ENCODE results near the gene PCDHA11.
A peak's percentile ranks its signal among the peaks of the same experiment; 100 is the strongest.
"Not testable (repeated sequence)": the region's sequence is repeated elsewhere in the genome, so short reads cannot be mapped to it uniquely, and the experiment has no call there.

PCDHA11 gene

DNA sequence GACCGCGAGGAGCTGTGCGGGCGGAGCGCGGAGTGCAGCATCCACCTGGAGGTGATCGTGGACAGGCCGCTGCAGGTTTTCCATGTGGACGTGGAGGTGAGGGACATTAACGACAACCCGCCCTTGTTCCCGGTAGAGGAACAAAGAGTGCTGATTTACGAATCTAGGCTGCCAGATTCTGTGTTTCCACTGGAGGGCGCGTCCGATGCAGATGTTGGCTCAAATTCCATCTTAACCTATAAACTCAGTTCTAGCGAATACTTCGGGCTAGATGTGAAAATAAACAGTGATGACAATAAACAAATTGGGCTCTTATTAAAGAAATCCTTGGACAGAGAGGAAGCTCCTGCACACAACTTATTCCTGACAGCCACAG is 40.4 kb upstream of the PCDHA11 start:
- H3K4me3 ChIP-seq (ENCODE audit: control insufficient read depth, low read depth, low read length): peak overlapping the region; percentile 41
- TF ChIP-seq, protein P1, sequence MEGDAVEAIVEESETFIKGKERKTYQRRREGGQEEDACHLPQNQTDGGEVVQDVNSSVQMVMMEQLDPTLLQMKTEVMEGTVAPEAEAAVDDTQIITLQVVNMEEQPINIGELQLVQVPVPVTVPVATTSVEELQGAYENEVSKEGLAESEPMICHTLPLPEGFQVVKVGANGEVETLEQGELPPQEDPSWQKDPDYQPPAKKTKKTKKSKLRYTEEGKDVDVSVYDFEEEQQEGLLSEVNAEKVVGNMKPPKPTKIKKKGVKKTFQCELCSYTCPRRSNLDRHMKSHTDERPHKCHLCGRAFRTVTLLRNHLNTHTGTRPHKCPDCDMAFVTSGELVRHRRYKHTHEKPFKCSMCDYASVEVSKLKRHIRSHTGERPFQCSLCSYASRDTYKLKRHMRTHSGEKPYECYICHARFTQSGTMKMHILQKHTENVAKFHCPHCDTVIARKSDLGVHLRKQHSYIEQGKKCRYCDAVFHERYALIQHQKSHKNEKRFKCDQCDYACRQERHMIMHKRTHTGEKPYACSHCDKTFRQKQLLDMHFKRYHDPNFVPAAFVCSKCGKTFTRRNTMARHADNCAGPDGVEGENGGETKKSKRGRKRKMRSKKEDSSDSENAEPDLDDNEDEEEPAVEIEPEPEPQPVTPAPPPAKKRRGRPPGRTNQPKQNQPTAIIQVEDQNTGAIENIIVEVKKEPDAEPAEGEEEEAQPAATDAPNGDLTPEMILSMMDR (IDR thresholded peaks at IDR 0.05; ENCODE audit: control insufficient read depth, insufficient read depth, low read depth, low read length, missing control alignments): peak; percentile 32
- no peak for DNase-seq (ENCODE audit: low read depth)

DNA sequence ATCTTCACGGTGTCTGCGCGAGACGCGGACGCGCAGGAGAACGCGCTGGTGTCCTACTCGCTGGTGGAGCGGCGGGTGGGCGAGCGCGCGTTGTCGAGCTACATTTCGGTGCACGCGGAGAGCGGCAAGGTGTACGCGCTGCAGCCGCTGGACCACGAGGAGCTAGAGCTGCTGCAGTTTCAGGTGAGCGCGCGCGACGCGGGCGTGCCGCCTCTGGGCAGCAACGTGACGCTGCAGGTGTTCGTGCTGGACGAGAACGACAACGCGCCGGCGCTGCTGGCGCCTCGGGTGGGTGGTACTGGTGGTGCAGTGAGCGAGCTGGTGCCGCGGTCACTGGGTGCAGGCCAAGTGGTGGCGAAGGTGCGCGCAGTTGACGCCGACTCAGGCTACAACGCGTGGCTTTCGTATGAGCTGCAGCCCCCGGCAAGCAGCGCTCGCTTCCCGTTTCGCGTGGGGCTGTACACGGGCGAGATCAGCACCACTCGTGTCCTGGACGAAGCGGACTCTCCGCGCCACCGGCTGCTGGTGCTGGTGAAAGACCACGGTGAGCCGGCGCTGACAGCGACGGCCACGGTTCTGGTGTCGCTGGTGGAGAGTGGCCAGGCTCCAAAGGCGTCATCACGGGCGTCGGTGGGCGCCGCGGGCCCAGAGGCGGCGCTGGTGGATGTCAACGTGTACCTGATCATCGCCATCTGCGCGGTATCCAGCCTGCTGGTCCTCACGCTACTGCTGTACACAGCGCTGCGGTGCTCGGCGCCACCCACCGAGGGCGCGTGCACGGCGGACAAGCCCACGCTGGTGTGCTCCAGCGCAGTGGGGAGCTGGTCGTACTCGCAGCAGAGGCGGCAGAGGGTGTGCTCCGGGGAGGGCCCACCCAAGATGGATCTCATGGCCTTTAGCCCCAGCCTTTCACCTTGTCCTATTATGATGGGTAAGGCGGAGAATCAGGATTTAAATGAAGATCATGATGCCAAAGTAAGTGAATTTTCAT is 39.0 kb upstream of the PCDHA11 start:
- H3K4me3 ChIP-seq (ENCODE audit: control insufficient read depth, low read depth, low read length); DNase-seq (ENCODE audit: low read depth): not testable (repeated sequence)

DNA sequence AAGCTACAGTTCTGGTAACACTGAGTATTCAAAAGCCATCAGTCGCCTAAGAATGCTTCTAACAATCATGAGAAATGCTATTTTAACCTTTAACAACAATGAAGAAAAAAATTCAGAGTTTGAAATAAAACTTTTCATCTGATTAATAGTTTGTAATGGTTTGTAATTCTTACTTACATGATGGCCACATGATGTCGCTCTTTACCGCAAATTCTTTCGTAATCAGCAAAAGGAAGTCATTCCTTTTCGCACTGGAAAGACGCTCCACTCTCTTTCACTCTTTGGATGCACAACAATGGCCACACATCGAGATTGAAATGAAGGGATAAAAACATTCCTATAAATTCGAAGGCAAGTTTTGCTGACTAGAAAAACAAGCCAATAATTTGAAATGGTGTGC is 34.8 kb upstream of the PCDHA11 start, which contains the start of gene PCDHA7:
Gene PCDHA7, plus strand, starts transcription at position 277 of the 400 bp plus-strand sequence. Its CDS starts 115 bp downstream, at position 392.
- DNase-seq (ENCODE audit: low read depth): no peak
- peak within 1 kb of the TSS; percentile 24 for H3K4me3 ChIP-seq (ENCODE audit: control insufficient read depth, low read depth, low read length)
- TF ChIP-seq, protein P1 (IDR thresholded peaks at IDR 0.05; ENCODE audit: control insufficient read depth, insufficient read depth, low read depth, low read length, missing control alignments): no peak

DNA sequence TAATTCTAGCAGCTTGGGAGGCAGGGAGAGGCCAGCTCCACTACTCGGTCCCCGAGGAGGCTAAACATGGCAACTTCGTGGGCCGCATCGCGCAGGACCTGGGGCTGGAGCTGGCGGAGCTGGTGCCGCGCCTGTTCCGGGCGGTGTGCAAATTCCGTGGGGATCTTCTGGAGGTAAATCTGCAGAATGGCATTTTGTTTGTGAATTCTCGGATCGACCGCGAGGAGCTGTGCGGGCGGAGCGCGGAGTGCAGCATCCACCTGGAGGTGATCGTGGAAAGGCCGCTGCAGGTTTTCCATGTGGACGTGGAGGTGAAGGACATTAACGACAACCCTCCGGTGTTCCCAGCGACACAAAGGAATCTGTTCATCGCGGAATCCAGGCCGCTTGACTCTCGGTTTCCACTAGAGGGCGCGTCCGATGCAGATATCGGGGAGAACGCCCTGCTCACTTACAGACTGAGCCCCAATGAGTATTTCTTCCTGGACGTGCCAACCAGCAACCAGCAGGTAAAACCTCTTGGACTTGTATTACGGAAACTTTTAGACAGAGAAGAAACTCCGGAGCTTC is 34.2 kb upstream of the PCDHA11 start:
- peak overlapping the region; percentile 24 for H3K4me3 ChIP-seq (ENCODE audit: control insufficient read depth, low read depth, low read length)
- not testable (repeated sequence) for DNase-seq (ENCODE audit: low read depth)

DNA sequence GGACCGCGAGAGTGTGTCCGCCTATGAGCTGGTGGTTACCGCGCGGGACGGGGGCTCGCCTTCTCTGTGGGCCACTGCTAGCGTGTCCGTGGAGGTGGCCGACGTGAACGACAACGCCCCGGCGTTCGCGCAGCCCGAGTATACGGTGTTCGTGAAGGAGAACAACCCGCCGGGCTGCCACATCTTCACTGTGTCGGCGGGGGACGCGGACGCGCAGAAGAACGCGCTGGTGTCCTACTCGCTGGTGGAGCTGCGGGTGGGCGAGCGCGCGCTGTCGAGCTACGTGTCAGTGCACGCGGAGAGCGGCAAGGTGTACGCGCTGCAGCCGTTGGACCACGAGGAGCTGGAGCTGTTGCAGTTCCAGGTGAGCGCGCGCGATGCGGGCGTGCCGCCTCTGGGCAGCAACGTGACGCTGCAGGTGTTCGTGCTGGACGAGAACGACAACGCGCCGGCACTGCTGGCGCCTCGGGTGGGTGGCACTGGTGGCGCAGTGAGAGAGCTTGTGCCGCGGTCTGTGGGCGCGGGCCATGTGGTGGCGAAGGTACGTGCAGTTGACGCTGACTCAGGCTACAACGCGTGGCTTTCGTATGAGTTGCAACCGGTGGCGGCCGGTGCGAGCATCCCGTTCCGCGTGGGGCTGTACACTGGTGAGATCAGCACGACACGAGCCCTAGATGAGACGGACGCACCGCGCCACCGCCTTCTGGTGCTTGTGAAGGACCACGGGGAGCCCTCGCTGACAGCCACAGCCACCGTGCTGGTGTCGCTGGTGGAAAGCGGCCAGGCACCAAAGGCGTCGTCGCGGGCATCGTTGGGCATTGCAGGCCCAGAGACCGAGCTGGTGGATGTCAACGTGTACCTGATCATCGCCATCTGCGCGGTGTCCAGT is 32.9 kb upstream of the PCDHA11 start:
- TF ChIP-seq, protein P1 (IDR thresholded peaks at IDR 0.05; ENCODE audit: control insufficient read depth, insufficient read depth, low read depth, low read length, missing control alignments): no peak
- no peak overlapping the region for H3K4me3 ChIP-seq (ENCODE audit: control insufficient read depth, low read depth, low read length)
- DNase-seq (ENCODE audit: low read depth): no peak

DNA sequence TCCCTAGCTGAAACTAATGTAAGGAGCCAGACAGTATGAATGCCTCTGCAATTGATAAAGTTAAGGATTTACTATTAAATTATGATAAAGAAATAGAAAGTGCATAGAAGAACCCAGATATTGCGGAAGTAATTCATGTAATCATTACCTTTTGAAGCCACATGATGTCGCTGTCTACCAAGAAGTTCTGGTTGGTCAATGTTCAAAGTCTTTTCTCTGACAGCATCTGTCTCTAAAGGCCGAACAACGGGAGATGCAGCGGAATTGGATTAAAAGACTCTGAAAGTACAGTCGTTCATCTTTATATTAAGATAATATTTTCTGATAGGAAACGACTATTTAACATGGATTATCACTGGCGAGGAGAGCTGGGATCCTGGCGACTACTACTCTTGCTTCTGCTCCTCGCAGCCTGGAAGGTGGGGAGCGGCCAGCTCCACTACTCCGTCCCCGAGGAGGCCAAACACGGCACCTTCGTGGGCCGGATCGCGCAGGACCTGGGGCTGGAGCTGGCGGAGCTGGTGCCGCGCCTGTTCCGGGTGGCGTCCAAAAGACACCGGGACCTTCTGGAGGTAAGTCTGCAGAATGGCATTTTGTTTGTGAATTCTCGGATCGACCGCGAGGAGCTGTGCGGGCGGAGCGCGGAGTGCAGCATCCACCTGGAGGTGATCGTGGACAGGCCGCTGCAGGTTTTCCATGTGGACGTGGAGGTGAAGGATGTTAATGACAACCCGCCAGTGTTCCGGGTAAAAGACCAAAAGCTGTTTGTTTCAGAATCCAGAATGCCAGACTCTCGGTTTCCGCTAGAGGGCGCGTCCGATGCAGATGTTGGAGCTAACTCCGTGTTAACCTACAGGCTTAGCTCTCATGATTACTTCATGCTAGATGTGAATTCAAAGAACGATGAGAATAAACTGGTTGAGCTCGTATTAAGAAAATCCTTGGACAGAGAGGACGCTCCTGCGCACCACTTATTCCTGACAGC is 27.5 kb upstream of the PCDHA11 start, which contains the start of gene PCDHA8:
Gene PCDHA8, plus strand, starts transcription at position 210 of the 985 bp plus-strand sequence. Its CDS starts 135 bp downstream, at position 345.
- TF ChIP-seq, protein P1 (IDR thresholded peaks at IDR 0.05; ENCODE audit: control insufficient read depth, insufficient read depth, low read depth, low read length, missing control alignments): peak; percentile 64
- DNase-seq (ENCODE audit: low read depth): no peak
- peak within 1 kb of the TSS; percentile 25 for H3K4me3 ChIP-seq (ENCODE audit: control insufficient read depth, low read depth, low read length)

All from AG09309 (cell line).